Medulla oblongata (tissue), 1 donor: Measurements from ENCODE around the gene SUN5.

ENCODE experiments used
- DNase-seq: peaks from one replicate; pipeline ENCODE4 v3.0.0-alpha.2; 2015; ENCODE audit errors: extremely low spot score

Gene SUN5

GRCh38 chr20:33026779-33027759 lies 22.8 kb upstream of the SUN5 start:
- no peak for DNase-seq

GRCh38 chr20:33026072-33026778 lies 22.0 kb upstream of the SUN5 start:
- no peak for DNase-seq

GRCh38 chr20:33025318-33025876 lies 21.2 kb upstream of the SUN5 start:
- no peak for DNase-seq

GRCh38 chr20:33024609-33025317 lies 20.5 kb upstream of the SUN5 start:
- no peak for DNase-seq

- no peak for DNase-seq
These were observed 20.0 kb upstream of the SUN5 start for GRCh38 chr20:33024243-33024560.

GRCh38 chr20:33023439-33024242 lies 19.4 kb upstream of the SUN5 start:
- no peak for DNase-seq

GRCh38 chr20:33022694-33023438 lies 18.6 kb upstream of the SUN5 start:
- no peak for DNase-seq

- DNase-seq = no peak
These were observed 18.1 kb upstream of the SUN5 start for GRCh38 chr20:33022289-33022688.

GRCh38 chr20:33021879-33022278 lies 17.6 kb upstream of the SUN5 start:
- DNase-seq = no peak

GRCh38 chr20:33020278-33021161 lies 16.3 kb upstream of the SUN5 start:
- no peak for DNase-seq

GRCh38 chr20:33019465-33020277 lies 15.4 kb upstream of the SUN5 start:
- no peak for DNase-seq

GRCh38 chr20:33018169-33018931 lies 14.1 kb upstream of the SUN5 start:
- no peak for DNase-seq

GRCh38 chr20:33017542-33017941 lies 13.3 kb upstream of the SUN5 start:
- DNase-seq = no peak

GRCh38 chr20:33016581-33017109 lies 12.4 kb upstream of the SUN5 start:
- DNase-seq = no peak

GRCh38 chr20:33015700-33016580 lies 11.7 kb upstream of the SUN5 start:
- no peak for DNase-seq

- no peak for DNase-seq
These were observed 10.9 kb upstream of the SUN5 start for GRCh38 chr20:33015114-33015484.
